NB4 (cell line): Measurements from ENCODE around the gene TBC1D22A.

Experiments used
- POLR2A ChIP-seq: IDR thresholded peaks from 2 replicates; pipeline ENCODE4 v1.6.1; 2011; ENCODE audit warnings: mild to moderate bottlenecking; ENCODE audit not compliant: insufficient read length; ENCODE audit errors: extremely low read depth
- TF ChIP-seq, protein P1 (sequence below): IDR thresholded peaks from one replicate; pipeline ENCODE4 v1.5.1; 2012; ENCODE audit warnings: low read depth, low read length
- TF ChIP-seq, protein P2 (sequence below): IDR thresholded peaks from 2 replicates; pipeline ENCODE4 v1.6.1; 2011; ENCODE audit warnings: low read depth, low read length

DNA sequence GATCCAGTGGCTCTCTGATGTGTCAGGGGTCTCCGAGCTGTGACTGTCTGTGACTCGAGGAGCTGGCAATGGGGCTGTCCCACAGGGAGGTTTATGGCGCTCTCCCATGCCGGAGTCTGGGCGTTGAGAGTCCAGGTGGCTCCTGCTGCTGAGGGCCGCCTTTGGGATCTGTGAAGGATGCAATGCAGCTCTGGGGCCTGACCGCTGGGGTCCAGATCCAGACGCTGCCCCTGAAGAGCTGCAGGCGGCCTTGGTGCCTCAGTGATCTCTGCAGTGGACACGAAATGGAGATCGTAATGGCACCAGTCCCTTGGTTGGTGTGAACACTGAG, 155.3 kb downstream of the TBC1D22A start:
- no peak for TF ChIP-seq POLR2A
- TF ChIP-seq, protein P1, sequence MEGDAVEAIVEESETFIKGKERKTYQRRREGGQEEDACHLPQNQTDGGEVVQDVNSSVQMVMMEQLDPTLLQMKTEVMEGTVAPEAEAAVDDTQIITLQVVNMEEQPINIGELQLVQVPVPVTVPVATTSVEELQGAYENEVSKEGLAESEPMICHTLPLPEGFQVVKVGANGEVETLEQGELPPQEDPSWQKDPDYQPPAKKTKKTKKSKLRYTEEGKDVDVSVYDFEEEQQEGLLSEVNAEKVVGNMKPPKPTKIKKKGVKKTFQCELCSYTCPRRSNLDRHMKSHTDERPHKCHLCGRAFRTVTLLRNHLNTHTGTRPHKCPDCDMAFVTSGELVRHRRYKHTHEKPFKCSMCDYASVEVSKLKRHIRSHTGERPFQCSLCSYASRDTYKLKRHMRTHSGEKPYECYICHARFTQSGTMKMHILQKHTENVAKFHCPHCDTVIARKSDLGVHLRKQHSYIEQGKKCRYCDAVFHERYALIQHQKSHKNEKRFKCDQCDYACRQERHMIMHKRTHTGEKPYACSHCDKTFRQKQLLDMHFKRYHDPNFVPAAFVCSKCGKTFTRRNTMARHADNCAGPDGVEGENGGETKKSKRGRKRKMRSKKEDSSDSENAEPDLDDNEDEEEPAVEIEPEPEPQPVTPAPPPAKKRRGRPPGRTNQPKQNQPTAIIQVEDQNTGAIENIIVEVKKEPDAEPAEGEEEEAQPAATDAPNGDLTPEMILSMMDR, result no peak
- TF ChIP-seq, protein P2, sequence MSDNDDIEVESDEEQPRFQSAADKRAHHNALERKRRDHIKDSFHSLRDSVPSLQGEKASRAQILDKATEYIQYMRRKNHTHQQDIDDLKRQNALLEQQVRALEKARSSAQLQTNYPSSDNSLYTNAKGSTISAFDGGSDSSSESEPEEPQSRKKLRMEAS, result no peak
